ENCODE measurements around the gene RNF11.

RNF11 gene

GRCh38 chr1:51316113-51316845 is 80.2 kb downstream of the RNF11 start:
- no peak for DNase-seq

- no peak for DNase-seq
Measured at GRCh38 chr1:51316846-51317120, 80.7 kb downstream of the RNF11 start.

DNA sequence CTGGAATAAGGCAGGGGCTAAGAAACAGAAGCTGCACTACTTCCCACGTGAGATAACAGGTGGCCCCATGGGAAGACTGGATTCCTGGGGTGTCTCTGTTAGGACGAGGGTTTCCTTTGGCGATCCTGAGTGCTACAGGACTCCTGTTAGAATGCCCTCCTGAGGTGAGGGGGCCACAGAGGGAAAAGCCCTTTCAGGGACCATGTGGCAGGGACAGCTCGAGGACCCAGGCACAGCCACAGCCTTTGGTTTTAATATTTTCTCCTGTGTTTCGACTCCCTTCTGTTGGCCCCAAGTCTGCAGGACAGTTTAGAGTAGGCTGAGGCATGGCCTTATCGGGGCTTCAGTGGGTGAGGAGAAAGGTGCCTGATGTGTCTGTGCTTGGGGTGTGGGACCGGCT is 81.7 kb downstream of the RNF11 start:
- no peak for DNase-seq

DNA sequence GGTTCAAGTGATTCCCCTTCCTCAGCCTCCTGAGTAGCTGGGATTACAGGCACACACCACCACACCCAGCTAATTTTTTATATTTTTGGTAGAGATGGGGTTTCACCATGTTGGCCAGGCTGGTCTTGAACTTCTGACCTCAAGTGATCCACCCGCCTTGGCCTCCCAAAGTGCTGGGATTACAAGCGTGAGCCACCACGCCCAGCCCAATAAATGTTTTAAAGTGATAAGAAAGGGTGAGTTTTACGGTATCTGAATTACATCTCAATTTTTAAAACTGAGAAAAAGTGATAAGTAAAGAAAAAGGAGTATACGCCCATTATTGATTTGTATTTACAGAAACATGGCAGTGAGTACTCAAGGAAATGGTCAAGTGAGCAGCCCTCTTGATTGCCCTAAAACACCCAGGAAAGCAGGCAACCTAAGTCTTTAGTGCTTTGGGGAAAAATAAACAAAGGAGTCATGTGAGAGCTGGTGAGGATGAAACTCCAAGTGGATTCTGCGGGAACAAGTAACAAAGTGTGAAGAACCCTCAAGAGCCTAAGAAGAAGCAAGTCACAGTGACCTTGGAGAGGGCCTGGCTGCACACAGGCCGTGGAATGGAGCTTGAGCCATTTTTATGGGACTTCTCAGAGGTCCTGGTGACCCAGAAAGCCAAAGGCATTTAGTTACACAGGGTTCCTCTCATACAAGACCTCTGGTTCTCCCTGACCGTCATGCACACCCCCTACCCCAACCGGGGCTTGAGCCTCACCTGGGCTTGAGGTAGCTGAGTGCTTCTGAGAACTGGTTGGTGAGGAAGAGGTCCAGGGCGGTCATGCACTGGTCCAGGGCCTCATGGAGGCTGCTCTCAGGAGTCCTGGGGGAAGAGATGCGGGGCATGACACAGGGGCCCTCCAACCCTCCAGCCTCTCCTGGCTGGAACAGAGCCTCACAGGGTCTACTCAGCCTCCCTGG is 85.2 kb downstream of the RNF11 start:
- DNase-seq, result no peak

- no peak for DNase-seq
Measured at GRCh38 chr1:51321924-51322280, 85.8 kb downstream of the RNF11 start.

DNA sequence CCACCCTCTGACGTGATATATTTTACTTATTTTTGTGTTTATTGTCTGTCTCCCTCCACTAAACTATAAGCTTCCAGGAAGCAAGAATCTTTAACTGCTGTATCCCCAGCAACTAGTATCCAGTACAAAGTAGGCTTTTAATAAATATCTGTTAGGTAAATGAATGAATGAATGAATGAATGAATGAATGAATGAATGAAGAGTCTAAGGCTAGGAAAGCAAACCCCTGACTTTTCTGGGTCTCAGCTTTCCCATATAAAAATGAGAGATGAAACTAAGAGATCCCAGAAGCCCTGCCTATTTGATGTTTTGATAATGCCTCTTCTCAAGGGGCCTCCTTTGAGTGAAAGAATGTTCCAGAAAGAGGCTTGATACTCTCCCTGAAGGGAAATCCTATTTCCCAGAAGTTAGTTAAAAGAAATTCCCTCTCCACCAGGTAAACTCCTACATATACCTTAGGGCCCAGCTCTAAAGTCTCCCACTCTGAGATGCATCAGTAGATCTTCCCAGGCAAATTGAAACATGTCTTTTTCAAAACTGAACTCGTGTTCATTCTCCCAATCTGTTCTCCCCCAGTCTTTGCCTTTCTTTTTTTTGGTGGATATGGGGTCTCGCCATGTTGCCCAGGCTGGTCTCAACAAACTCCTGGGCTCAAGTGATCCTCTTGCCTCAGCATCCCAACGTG is 86.5 kb downstream of the RNF11 start:
- no peak for DNase-seq
